Fibroblast of skin of left biceps (primary cell): Measurements from ENCODE around the gene TOX3.

Experiments
- DNase-seq, 2 experiments: peaks; one replicate each; pipeline ENCODE4 v3.0.0-alpha.2; 2013; ENCODE audit warnings: low read depth in 2 of 2

Gene TOX3

DNA sequence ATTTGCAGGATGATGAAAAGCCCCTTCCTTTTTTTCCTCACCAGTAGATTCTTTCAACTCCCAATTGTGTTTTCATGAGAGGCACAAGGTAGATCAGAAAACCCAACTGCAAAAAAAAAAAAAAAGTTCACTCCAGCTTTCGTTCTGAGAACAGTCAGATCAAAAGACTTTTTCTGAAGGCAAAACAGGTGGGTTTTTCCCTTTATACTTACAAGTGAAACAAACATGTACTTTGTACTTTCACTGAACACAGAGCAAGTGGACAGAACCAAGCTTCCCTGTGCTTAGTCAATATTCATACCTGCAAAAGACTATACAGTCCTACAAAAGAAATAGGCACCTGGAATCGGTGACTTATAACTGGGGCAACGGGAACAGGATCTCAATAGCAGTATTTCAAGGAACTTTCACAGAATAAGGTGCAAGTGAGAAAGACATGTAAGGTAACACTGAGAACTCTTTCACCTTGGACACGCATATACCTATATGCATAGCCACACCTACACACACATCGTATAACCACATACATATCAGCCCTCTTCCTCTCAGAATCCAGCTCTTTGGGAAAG, 54.1 kb downstream of the TOX3 start:
- no peak for DNase-seq

DNA sequence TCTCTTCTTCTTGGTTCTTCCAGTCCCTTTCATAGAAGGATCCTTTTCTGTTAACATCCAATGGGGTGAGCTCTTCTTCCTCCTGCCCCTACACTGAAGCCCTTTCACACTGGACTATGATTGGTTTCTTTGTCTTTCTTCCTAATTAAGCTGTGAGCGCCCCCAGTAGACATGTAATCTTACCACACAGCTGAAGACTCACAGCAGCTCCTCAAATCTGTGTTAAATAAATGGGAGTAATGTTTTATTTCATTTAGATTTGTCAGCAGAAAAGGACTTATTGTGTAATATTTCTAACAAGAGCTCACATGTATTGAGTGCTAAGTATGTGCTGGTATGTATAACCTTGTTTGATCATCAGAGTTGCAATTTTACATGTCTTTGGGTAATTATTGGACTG, 55.7 kb downstream of the TOX3 start:
- no peak for DNase-seq

DNA sequence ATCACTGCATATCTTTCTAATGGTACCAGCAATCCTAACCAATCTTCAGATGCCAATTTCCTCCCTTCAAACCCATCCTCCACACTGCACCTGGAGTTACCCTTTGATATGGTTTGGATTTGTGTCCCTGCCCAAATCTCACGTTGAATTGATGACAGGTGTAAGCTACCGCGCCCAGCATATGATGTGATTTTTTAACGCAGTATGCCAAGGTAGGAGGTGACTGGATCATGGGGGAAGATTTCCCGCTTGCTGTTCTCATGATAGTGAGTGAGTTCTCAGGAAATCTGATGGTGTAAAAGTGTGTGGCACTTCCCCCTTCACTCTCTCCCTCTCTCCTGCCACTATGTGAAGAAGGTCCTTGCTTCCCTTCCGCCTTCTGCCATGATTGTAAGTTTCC, 57.0 kb downstream of the TOX3 start:
- DNase-seq = no peak

DNA sequence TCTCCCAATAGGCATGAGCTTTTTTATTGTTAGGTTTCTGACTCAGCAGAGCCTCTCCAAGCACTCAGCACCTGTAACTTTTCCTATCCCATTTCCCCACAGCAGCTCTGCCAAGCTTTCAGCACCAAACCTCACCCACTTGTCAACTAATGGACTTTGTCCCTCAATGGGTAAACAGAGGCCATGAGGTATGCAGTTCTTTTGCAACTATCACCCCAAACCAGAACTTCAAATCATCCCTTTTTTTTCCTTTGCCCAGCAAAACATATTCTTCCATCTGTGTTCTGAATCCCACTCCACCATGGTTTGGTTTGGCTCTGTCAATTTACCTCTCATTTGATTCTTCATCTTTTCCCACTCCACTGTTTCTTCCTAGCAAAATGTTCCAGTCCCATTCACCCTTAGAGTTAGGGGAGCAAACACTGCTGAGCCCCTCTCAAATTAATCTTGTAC, 58.1 kb downstream of the TOX3 start:
- no peak for DNase-seq

DNA sequence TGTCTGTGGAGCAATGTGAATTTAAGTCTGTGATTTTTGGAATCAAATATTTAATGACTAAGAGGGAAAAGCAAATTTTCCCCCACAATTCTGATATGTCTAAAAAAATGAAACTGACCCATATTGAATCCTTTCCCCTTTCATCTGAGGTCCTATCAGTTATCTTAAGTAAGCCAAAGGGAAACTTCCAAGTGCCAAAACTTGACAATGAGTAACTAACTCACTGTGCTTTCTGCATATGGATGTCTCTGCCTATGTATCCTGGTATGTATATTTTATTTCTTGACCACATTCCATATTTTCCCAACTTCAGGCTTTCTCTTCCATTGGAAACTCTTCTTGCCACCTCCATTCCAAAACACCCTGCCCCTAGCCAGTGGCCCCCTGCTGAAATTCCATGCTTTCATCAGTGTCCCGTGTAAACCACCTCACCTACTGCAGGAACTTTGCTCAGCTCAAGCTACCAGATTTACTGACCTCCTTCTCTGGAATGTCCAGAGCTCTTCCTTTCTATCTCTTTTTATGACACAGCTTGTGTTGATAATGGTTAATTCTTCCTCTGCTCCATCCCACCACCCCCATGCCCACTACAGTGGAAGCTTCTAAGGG, 59.0 kb downstream of the TOX3 start:
- no peak for DNase-seq

DNA sequence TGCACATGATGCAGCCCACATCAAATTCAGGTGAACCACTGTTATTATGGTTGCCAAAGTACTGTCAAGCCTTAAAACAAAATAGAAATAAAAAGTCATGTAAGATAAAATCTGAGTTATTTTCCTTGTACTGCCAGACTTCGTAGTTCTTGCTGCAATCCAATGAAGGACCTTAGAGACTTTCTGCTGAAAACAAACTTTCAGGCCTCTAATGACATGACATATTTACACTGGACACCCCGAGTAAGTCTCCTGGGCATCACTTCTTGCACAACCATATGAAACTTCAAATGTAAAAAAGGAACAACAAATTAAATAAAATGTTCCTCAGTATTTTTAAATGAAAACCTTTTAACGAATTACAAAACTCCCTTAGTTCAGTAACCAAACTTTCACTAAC, 66.7 kb downstream of the TOX3 start:
- DNase-seq = no peak

DNA sequence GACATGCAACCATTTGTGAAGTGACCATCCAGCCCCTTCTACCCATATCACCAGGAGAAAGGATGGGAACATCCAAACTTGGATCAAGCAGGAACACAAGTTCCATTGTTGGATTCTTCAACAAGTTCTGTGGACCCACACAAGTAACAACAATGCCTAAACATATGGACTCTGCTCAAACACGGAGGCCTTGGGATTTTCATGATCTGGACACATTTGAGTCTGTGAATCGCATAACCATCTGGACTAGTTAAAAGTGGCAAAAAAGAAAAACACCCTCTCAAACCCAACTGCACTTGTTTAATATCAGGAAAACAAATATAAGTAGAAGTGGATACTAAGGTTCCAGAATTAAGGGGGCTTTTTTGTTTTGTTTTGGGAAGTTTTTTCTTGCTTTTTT, 70.8 kb downstream of the TOX3 start:
- DNase-seq = no peak

DNA sequence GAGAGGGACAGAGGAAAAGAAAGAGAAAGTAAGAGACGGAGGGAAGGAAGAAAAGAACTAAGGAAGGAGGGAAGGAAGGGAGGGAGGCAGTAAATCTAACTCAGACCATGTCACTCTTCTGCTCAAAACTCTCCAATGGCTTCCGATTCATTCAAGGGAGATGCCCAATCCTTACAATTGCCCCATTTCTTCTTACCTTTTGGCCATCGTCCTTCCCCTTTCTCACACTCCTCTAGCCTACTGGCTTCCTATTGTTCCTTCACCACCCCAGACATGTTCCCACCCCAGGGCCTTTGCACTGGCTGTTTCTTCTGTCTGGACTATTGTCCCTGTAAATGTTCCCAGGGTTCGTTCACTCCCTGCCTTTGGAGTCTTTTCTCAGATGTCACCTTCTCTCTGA, 72.3 kb downstream of the TOX3 start:
- no peak for DNase-seq

DNA sequence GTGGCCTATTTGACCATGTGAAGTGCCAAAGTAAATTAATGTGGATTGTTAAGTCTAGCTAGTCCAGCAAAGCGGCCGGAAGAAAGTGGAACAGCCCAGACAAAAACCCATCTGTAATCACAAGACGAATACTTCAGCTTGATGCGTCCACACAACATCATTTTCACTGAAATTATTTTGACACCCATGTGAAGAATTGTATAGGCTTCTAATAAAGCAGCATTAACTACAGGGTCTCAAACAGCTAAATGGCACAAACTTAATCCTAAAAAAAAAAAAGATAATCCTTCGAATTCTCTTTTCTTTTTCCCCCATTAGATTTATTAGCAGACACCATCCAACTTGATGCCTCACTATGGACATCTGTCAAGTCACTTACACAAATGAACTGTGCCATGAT, 73.8 kb downstream of the TOX3 start:
- DNase-seq = no peak

DNA sequence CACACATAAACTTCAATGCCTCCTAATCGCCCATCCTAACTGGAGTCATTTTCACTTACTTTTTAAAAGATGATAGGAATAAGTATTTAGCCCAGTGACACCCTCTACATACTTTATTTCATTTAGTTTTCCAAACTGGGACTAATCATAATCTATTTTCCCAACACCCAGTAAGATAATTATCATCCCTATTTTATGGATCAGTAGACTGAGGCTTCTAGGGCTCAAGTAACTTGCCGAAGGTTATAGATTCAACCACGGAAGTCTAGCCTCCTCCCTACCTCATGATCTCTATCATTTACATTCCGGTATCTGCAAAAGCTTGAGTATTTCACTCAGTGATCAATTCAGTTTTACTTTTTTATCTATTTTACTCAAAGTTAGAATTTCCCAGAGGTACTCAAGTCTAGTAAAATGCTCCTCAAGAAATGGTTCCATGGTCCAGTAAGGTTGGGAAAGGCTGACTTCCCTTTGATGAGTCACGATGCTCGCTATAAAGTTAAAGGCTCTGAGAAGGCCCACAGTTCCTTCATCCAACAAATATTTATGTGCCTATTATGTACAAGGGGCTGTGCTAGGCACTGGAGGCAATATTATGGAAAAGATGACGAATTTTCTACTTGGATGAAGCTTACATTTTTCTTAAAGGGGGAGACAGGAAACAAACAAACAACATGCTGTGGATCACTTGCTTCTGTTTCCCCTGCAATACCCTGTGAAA, 75.1 kb downstream of the TOX3 start:
- DNase-seq = no peak

DNA sequence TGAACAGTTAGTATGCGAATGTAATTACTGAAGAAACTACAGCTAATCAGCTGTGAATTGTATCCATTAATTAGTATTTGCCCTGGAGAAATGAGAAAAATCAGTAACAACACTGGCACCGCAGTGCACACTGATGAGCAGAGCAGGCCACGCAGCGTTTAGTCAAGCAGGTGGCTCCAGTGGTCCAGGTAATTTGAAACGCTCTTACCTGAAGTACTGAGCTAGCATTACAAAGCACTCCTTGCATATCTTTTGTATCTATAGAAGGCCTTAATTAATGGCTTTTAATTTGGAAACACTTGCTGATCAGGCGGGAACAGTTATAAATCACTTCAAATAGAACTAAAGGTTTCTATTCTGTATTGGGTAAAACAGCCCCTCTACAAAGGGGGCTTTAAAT, 76.4 kb downstream of the TOX3 start:
- DNase-seq = no peak

DNA sequence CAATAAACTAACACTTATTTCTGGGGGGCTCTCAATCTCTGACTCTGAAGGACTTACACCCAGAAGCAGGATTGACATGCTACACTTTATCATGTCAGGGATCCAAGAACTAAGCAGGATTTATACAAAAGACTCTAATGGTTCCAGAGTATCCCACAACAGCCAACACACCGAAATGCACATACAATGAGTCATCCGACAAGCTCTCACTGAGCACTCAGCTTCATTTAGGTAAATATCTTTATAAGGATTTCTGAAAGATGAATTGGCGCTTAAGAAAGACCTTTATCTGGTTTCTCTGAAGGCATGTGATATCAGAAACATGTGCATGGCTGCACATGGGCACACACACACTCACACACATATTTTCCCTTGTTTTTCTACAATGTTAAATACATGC, 77.2 kb downstream of the TOX3 start:
- no peak for DNase-seq

DNA sequence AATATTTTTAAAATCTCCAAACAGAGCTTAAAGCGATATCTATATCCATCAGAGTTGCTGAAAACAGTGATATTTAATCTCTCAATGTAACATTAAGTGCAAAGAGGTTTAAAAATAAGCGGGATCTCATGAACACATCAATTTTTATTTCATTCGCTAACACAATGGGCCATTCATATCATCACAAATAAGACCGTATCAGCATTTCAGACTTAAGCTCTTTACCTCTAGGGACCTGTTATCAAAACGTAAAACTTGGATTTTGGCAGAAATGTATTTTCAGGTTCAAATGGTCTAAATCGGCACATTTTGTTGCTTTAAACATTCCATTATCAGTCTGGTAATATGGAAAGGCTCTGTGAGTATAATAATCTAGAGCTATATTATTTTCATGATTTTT, 77.9 kb downstream of the TOX3 start:
- no peak for DNase-seq

DNA sequence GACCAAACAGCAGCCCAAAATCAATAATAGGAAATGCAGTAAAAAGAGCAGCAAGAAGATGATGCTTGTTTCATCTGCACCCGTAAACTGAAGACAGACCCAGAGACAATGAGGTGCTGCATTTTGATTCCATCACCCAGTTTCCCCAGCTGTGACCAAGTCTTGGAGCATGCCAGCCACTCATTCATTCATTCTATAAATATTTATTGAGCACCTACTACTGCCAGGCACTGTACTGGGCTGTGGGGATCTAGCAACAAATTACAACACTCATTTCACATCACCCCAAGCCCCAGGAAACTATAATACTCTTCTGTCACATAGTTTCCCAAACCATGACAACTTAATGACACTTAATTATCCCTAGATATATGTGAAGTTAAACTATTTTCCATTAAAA, 79.2 kb downstream of the TOX3 start:
- no peak for DNase-seq

DNA sequence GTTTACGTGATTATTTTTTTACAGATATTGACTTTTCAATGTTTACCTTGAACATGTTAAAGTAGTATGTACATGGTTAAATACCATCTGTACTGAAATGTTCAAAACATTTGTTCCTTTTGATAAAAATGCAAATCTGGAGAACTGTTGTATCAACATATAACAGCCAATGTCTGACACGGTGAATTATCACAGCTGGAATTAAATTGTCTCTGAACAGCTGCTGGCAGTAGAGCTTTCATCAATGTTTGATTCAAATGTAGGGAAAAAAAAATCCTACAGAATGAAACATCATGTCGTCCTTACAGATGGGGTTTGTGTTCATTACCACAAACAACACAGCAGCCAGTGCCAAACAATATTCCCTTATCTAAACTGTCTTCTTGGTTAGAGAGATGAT, 79.9 kb downstream of the TOX3 start:
- DNase-seq = no peak

DNA sequence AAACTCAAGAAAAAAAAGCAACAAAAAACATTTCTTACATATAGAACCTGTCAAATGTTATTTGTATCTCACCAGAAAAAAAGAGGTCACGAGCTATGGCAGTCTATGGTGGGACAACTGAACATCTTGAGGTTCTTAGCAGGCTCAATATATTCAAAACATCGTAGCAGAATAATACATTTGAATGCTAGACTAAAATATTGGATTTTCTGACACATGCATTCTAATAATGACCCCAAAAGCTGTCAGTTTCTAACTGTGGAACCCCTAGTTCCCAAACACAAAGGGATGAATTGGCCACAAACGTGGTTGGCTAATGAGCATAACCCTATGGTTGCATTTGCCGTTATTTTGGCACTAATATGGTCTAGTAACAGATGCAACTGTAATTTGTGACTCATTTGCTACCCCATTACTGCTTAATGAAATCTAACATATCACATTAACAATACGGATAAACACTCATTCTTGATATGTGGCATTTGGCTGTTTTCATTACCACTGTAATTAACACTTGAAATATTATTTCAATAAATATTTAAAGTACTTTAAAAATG, 81.2 kb downstream of the TOX3 start:
- DNase-seq = no peak

DNA sequence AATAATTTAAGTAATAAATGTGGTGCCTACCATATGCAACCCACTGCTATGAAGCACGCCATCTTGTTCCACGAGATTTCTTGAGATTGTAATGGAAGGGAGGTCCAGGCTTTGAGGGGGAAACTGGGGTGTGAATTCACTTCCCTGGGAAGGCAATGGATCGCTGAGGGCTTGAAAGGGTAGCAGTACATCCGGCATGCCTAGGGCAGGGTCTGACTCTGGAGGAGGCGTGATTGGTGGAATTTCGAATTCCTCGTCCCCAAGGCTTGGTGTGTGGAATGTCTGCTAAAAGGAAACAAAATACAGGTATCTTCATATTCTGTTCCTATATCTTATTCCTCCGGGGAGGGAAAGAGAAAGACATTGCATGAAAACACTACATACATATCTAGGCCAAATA, 83.0 kb downstream of the TOX3 start:
- no peak for DNase-seq

DNA sequence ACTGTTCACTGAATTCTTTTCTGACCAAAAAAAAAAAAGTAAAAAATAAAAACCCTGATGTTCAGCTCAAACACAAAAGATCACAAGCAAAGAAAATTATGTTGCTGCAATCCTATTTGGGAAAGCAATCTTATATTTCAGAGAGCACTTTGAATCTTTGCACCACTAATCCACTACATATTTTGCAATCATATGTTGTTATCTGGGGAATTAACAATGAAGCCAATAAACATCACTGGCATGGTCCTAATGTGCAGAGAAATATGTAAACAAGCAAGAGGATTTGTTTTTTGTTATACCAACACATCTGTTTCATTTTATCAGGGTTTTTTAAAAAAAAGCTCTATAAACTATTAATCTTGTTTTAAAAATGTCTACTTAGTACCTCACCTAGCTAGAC, 84.1 kb downstream of the TOX3 start:
- DNase-seq = no peak

DNA sequence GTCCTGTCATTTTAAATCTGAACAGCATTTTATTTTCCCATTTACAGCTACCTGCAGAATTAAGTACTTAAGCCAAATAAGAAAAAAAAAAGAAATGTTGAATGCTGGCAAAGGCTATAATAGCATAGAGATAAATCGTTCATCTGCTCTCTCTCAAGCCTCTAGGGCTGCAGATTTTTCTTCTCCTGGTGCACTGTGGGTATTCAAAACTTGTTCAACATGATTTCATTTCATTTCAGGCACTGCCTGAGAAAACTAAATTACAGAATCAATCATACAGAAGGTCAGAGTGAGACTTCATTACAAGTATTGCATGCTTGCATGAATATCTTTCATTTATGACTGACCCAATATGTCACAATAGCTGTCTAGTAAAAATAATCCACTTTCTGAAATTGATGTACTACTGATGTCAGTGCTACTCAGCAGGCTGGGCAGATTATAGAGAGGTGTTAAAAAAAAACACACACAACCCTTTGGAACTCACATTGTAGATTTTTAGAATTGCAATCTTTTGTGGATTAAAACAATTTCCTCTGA, 86.2 kb downstream of the TOX3 start:
- no peak for DNase-seq

DNA sequence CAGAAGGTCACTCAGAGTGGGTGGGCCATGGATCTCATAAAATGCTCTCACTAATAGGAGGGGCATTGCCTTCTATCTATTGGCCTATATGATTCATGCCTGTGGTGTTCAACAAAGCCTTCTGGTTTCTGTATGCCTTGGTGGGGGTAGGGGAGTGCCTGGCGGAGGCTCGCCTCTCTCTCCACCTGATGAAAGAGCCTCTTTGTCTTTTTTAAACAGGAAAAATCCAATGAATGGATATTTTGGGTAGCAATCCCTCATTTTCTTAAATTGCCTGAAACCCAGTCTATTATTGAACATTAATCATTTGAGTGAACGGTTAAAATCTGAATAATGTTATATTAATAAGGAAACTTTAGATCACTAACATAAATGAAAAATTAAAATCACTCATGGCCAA, 90.6 kb downstream of the TOX3 start:
- DNase-seq = no peak

DNA sequence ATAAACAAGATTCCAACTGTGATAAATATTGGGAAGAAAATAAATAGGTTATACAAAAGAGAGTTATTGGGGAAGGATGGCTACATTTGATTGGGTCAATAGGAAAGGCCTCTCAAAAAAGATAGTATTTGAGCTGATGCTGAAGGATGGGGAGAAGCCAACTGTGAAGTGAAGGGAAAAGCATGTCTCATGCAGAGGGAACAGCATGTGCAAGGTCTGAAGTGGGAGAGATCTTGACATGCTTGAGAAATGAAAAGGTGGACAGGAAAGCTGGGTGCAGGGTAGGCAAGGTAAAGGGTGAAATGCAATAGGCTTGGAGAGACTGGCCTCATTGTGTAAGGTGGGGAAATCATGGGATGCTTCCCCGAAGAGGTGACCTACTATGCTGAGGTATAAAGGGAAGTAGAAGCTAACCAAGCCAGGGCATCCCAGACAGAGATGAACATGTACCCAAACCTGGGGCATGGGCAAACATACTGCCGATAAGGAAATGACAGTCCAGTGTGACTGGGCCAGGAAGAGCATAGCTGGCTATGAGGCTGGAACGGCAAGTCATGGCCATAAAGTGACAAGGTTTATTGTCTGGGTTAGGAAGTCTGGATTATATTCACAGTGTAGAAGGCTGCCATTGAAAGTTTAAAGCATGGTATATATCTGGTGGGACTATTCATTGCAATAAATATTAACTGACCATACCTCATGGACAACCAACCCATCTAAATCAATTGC, 91.2 kb downstream of the TOX3 start:
- DNase-seq = no peak

DNA sequence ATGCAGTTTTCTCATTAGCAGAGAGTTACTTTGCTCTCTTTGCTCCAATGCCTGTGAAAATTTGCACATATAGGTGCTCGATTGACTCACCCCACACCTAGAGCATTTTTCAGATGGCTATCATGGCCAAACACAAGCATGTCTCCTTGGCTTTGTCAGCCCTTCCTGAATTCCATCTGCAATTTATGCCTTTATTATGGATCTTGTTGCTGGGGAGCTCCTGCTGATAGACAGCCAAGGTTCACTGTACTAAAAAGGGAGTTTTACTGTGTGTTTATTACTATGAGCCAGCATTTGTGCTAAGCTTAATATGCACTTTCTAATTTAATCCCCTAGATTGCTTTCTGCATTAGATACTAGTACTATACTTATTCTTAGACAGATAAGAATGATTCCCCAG, 93.3 kb downstream of the TOX3 start:
- no peak for DNase-seq
